HG02763 (cell line): ENCODE measurements around the gene LYPD1.

Source experiments
- ATAC-seq: cut with Tn5 transposase; IDR thresholded peaks from one replicate; pipeline ENCODE4 v1.9.1; 2021; ENCODE audit warnings: mild to moderate bottlenecking, moderate library complexity; ENCODE audit not compliant: unreplicated experiment

The LYPD1 gene

GRCh38 chr2:132668987-132669907, 758 bp downstream of the LYPD1 start:
- ATAC-seq = no peak

GRCh38 chr2:132668189-132668823, 1.7 kb downstream of the LYPD1 start:
- ATAC-seq = no peak

DNA sequence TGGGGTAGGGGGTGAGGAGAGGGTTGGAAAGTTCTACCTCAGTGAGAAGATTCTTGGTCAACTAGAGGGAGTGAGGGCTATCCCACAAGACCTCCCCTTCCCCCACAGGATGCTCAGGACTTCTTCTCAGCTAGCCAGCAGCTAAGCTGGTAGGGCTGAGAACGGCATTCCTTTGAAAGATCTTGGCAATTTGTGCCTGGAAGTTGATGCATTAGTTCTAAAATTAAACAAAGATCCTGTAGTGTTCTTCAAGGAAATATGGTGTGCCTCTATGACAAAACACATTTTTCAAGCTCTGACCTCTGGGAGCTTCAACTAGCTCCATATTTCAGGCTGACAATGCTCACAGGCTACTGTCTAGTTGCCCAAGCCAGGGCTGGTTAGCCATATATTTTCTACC, 2.3 kb downstream of the LYPD1 start:
- no peak for ATAC-seq

GRCh38 chr2:132665401-132666140, 4.4 kb downstream of the LYPD1 start:
- ATAC-seq = no peak

GRCh38 chr2:132664096-132664495, 5.9 kb downstream of the LYPD1 start:
- no peak for ATAC-seq

DNA sequence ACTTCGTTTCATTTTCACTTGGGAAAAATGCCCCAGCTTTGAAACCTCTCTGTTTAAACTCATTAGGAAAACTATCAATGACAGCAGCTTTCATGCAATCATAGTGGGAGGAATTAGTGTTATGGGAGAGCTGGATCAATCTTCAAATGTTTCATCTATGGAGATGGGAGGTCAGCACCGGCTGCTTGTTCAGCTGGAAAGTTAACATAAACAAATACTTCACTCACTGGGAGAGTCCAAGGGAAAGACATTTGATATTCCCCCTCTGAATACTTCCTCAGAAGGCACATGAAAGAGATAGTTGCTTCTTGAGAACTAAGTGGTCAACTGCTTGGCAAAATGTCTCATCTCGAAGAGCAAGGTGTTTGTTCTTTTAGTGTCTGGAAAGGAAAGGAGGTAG, 7.3 kb downstream of the LYPD1 start:
- no peak for ATAC-seq

- ATAC-seq = no peak
Observed at GRCh38 chr2:132659331-132659730, 10.7 kb downstream of the LYPD1 start.

GRCh38 chr2:132656266-132656975, 13.6 kb downstream of the LYPD1 start:
- ATAC-seq = no peak

GRCh38 chr2:132654968-132655367, 15.0 kb downstream of the LYPD1 start:
- no peak for ATAC-seq

- ATAC-seq = no peak
Observed at GRCh38 chr2:132654335-132654734, 15.7 kb downstream of the LYPD1 start.

DNA sequence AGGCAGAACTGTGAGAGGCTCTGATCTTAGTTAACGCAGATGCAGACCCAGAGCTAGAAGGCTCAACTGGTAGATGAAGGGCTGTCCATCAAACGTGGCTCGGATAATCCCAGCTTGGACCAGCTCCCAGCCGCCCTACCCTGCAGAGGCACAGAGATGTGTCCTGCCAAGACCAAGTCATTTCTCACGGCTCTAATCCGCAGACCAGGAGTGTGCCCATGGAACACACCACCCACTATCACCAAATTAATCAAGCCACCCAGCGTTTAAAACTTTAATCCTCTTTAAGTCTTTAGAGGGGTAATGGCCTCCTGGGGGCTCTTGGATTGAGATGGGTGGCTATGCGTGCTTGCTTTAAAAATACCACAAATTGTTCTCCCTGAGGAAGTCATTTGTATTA, 17.5 kb downstream of the LYPD1 start:
- ATAC-seq = no peak

DNA sequence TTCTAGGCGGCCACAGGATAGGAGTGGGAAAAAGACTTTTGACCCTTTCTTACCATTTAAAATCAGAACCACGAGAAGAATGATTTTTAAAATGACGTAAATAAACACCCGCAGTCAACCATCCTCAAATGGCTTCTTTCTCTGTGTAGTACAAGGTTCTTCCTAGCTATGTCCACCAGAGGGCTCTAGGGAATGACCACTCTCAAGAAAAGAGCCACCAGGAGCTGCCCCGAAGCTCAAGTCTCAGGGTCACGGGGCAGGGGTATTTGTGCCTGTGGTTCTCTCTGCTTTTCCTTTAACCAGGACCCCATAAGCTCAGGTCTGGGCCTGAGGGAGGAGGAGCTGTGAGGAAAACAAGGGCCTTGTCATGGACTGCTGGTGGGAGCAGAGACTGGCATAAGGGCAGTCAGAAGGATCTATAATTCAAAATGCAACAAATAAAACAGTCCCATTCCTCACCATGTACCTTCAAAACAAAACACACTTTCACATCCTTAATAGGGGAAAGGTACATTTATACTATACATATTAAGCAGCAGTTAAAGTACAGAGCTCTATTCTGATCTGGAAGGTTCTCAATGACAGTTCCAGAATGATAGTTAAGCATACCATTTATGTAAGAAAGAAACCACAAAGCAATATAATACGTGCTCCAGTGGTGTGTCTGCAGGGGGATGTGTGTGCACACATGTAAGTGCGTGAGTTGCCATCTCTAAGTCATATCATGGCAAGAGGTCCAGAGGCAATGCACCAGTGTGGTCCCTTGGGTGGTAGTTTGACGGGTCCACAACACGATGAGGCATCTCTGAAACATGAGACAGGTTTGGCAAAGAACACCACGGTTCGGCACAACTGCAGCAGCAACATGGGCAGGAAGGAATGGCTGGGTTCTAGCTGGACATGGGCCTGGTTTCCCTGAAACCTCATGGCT, 18.6 kb downstream of the LYPD1 start:
- ATAC-seq = no peak

GRCh38 chr2:132646540-132647108, 23.4 kb downstream of the LYPD1 start:
- no peak for ATAC-seq

- ATAC-seq = no peak
Observed at GRCh38 chr2:132645722-132646539, 24.1 kb downstream of the LYPD1 start.

- no peak for ATAC-seq
Observed at GRCh38 chr2:132645176-132645575, 24.8 kb downstream of the LYPD1 start.

DNA sequence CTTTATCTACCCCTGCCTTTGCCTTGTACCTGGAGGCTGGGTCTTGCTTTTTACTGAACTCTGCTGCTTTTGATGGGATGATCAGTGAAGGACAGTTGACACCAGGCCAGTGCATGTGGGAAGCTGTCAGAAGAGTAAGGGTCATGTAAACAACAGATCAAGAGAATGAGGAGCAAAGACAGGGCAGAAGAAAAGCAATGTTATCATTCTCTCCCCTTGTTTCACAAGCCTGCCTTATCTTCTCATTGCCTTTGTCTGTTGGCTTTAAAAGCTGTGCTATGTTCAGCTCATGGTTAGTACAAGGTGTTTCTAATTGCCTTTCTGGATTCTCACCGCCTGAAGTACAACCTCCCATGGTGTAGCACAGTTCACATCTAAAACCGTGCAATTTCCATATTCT, 27.6 kb downstream of the LYPD1 start:
- ATAC-seq = no peak

DNA sequence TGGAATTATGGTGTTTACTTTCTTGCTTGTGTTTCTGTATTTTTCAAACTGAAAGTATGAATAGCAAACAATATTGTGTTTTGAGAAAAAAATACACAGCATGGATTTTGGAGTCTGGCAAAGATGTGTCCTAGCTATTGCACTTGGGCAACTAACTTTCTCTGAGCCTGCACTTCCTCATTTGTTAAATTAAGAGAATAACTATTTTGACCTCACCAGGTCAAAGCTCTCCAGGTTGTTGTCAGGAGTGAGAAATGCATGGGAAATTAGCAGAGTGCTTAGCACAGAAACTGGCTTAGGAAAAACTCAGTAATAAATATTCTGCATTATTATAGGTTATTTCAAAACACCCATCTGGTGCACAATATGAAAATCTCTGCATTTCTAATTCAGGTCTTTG, 28.2 kb downstream of the LYPD1 start:
- no peak for ATAC-seq

GRCh38 chr2:132640116-132640515, 29.9 kb downstream of the LYPD1 start:
- ATAC-seq = no peak
